OCI-M2 (cell line): ENCODE results near the gene WHRN.

Experiments
- DNase-seq: peaks from one replicate; lab custom pipeline; 2025; ENCODE audit not compliant: unreplicated experiment; lab: John Stamatoyannopoulos, UW

The WHRN gene

DNA sequence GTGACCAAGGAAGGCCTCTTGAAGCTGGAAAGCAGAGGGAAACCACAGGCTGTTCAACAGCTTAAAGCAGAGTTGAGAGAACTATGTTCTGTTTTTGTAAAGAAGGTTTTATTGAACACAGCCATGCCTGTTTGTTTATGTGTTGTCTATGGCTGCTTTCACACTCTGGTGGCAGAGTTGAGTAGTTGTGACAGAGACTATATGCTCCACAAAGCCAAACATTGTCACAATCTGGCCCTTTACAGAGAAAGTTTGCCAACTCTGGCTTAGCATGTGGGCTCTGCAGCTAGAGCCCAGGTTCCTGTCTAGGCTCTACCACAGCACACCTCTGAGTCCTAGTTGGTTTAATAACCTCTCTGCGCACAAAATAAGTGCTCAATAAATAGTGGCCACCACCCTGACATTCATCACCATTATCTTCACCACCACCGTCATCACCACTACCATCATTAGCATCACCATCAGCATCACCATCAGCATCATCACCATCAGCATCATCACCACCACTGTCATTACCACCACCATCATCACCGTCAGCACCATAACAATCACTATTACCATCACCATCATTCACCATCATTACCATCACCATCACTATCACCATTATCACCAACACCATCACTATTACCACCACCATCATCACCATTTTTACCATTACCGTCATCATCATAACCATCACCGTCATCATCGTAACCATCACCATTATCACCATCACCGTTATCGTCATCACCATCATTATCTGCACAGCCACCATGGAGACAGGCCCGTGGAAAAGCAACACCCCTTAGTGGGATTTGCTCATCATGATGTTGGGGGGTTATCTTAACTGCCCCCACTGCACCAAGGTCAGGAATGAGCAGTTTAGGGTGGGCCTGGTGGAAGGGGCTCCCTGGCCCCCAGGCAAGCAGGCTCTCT lies 135.8 kb downstream of the WHRN start:
- no peak for DNase-seq

DNA sequence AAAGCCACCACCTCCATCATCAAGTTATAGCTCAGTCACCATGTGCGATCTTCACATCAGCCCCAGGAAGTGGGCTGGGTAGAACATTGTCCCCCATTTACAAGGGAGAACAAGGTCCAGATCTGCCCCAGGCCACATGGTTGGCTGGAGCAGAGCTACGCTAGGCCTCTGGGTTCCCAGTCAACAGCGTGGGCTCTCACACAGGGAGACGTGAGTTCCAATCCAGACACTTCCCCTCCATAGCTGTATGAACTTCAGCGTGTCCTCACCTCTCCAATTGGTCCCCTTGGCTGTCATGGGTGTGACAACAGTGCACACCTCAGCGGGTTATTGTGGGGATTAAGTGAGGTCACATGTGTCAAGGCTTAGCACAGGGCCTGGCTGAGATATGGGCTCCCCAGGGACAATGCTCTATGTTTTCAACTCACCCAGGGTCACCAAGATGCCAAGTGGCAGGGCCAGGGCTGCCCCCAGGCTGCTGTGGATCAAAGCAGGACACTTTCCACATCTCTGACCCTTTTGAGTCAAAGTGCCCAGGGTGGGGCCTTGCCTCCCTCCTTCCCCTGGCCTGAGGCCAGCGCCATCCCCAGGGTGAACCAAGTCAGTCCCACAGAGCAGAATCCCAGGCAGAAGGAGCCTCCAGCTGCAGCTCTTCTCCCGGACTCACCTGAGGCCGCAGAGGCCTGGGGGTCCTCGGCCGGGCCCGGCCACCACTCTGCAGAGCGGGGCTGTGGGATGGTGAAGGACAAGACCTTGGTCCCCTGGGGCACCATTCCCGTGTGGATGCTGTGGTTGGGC lies 137.3 kb downstream of the WHRN start:
- no peak for DNase-seq

DNA sequence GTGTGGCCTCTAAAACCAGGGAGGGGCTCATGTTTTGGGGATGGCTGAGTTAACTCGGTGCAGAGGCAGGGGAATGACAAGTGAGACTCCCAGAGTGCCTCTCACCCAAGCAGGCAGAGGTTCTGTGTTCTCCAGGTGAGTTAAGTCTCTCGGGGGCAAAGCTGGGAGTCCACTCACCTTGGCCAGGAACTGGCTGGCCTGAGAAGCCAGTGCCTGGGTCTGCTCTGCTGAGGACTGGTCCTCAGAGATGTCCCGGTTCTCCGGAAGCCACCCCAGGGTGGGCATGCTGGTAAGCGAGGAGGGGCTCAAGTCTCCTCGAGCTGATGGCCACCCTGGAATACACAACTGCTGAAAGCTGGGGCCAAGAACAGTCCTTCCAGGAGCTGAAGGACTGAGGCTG lies 137.9 kb downstream of the WHRN start:
- no peak for DNase-seq

DNA sequence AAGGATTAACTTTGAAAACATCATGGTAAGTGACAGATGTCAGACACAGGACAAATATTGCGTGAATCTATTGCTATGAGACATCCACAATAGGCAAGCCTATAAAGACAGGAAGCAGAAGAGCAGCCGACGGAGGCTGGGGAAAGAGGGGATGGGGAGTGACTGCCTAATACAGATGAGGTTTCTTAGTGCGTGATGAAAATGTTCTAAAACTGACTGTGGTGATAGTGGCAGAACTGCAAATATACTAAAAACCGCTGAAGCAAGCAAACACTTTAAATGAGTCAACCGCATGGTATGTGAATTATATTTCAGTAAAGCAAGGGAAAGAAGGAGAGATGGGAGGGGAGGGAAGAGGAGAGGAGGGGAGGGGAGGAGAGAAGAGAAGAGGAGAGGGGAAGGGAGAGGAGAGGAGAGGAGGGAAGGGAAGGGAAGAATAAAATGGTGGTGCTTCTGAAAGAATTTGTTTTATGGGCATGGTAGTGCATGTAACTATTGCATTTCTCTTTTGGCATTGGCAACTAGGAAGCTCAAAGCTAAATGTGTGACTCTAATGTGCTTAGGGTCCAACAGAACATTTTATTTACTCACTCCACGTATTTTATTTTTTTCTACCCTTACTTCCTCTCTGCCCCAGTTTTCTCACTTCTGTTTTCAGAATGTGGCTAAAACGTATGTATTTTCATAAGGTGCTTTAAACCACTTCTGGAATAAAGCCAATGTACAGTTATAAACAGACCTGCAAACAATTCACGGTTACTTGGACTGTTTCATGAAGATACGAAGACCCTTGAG lies 138.7 kb downstream of the WHRN start:
- DNase-seq: no peak

DNA sequence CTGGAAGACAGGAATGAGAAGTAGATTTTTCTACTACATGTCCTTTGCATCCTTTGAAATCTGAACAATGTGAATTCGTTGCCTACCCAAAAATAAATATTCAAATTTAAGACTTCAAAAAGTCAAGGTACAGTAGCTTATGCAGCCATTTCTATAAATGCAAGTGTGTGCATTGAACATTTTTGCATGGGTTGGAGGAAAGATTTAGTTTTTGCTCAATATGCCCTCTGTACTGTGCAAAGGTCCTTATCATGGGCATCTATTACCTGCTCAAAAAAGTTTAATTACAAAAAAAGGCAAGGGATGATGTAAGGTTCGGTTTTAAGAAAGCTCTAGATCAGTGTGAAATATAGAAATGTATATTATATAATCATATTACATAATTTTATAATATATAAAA lies 140.1 kb downstream of the WHRN start:
- DNase-seq: no peak

DNA sequence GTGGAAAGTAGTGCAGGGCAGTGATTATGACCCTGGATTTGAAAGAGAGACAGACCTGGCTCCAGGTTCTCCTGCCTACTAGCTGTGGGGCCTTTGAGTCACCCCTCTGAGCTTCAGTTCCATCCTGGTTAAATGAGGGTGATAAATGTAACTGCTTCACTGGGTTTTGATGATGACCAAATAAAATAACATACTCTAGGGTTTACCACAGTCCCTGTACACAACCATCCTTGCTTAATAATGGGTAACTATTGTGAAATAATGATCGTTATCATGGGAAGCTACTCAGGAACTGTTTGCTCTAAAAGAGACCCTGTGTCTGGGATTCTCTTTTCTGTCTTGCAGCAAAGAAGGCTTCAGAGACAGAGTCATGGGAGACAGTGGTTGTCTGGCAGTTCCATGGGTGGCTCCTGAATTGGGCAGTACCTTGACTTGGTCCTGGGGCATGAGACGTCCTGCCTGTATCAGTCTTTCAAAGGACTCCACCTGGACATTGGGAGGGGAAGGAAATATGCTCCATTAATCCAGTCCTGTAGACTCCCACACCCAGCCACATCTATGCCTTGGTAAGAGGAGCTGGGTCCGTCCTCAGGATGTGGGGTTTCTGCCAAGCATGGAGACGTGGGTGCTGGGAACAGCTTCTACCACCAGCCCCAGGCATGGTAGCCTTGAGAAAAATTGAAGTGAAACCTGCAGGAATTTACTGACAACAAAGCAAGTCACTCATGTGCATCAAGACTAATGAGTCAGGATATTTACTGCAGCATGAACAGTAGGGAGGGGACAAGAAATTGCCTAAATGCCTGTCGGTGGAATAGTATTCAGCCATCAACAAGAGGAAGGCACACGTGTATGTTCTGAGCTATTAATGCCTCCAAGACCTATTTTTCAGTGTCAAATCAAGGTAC lies 140.9 kb downstream of the WHRN start:
- no peak for DNase-seq

DNA sequence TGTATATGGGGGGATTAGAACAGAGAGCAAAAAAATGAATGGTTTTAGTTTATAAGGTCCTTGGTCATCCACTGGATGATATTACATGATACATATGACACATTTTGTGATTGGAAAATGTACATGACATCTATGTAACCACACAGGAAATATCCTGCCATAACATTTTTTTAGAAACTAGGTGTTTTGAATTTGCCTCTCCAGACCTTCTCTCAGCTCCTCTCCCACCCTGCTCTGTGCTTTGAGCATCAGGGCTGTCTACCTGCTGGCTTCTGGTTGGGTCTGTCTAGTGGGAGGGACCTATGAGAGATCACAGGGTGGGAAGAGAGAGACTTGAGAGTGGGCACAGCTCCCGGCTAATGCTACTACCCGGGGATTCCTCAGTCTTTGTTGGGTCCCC lies 141.8 kb downstream of the WHRN start:
- DNase-seq: no peak

DNA sequence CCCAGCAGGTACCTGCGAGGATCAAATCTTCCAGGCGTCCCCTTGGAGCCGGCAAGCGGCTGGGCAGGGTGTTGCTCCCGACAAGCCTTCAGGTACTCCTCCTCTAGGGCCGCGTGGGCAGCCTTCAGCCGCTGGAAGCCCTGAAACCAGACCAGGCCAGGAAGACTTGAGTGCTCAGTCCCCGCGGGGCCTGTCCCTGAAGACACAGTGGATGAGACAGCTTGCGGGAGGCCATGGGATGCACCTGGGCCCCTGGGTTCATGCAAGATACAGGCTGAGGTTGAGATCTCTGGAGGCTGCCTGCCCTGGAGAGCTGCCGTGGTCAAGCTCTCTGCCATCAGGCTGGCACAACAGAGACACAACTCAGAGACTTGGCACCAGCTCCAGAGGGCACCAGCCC lies 142.9 kb downstream of the WHRN start:
- no peak for DNase-seq

DNA sequence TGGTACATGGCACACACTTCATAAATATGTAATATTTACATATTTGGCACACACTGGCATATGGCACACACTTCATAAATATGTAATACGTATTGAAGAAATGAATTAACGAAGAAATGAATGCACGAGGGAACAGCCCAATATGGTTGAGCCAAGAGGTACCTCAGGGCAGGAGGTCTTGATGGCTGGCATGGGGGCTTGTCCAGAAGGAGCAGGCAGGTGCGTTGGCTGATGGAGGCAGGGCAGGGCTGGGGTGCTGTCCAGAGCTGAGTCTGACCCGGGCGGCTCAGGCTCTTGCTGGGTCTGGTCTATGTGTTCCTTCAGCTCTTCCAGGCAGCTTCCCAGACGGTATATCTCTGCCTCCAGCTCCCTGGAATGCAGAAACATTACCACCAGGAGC lies 143.7 kb downstream of the WHRN start:
- no peak for DNase-seq

DNA sequence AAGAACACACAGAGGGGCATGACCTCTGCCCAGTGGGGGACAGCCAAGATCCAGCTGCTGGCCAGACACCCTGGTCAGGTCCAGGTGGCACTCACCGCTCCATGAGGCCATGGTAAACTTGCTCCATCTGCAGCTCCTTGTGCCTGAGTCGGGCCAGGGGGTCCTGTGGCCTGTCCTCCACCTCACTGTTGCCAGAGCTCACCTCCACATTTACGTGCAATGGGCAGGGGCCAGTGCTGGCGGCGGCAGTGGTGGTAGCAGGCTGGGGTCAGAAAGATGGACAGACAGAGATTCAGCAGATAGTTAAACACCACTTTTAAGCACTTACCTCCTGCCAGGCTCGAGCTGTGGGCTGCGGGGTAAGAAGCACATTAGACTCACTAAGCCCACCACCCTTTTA lies 145.5 kb downstream of the WHRN start:
- DNase-seq: no peak

DNA sequence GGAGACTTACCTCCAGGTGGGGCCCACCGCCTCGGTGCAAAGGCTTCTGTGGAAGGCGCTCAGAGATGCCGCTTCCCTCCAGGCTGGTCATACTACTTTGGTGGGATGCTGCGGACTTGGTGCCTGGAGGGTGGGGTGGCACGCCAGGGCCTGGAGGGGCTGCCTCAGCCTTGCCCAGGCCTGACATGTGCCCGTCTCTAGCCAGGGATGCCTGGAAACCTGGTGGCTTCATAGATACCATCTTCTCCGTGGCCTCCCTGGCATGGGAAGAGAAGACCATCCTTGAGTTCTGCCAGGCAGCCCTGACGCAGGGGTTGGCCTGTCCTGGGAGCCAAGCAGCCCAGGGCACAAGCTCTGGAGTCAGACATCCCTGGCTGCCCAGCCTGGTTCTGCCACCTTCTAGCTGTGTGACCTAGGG lies 147.4 kb downstream of the WHRN start:
- DNase-seq: no peak

DNA sequence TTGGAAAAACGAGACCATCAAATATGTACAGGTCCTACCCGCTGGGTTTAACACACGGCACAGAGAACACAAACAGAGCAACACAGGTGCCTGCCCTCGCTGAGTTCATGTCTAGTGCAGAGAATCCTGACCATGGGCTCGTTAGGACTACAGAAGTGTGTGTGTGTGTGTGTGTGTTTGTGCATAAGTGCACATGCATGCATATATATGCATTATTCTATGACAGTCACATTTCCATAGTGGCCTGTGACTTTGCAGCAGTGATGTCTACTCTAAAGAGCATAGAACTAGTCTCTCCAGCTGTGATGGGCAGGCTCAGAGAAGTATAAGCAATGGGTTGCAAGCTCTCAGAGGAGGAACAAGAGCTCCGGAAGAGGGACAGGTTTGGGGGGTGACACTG lies 147.9 kb downstream of the WHRN start:
- DNase-seq: no peak

DNA sequence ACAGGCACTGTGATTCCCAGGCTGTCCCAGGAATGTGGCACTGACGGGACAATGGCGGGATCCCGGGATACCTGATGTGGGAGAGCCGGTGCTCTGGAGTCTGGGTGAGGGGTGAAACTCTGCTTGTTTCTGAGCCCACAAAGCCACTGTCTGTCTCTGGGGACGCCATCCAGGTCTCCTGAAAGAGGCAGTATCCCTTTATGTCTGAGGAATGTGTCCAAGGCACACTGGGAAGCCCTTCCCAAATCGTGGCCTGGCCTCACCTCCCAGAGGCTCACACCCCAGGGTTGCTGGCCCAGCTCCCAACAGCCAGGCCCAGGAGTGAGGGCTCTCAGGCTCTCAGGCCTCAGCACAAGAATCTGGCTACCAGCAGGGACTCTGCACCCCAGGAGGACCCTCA lies 148.5 kb downstream of the WHRN start:
- no peak for DNase-seq

DNA sequence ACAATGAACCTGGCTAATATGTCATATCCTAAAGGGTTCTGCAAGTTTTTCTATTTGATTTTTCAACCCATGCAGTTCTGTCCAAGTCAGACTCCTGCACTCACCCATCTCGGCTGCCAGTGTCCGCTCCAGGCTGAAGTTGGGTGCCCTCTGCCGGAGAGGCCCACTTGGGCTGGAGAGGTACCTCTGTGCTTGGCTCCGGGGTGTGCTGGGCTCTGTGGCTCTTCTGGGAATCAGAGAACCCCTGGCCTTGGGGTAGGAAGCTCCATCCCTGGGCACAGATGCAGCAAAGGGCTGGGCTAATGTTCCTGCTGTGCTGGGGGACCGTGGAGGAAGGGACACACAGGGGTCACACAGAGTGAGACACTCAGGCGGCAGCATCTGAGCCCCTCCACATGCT lies 149.5 kb downstream of the WHRN start:
- no peak for DNase-seq
